ENCODE data around the gene ADPRHL1. TPM values are rescaled to one million over a fixed set of nuclear protein-coding genes. Genes with fewer than 3 reads are reported as not detected.
A peak's percentile ranks its signal among the peaks of the same experiment; 100 is the strongest.

ADPRHL1 gene
- 16.7 TPM for total RNA-seq

DNA sequence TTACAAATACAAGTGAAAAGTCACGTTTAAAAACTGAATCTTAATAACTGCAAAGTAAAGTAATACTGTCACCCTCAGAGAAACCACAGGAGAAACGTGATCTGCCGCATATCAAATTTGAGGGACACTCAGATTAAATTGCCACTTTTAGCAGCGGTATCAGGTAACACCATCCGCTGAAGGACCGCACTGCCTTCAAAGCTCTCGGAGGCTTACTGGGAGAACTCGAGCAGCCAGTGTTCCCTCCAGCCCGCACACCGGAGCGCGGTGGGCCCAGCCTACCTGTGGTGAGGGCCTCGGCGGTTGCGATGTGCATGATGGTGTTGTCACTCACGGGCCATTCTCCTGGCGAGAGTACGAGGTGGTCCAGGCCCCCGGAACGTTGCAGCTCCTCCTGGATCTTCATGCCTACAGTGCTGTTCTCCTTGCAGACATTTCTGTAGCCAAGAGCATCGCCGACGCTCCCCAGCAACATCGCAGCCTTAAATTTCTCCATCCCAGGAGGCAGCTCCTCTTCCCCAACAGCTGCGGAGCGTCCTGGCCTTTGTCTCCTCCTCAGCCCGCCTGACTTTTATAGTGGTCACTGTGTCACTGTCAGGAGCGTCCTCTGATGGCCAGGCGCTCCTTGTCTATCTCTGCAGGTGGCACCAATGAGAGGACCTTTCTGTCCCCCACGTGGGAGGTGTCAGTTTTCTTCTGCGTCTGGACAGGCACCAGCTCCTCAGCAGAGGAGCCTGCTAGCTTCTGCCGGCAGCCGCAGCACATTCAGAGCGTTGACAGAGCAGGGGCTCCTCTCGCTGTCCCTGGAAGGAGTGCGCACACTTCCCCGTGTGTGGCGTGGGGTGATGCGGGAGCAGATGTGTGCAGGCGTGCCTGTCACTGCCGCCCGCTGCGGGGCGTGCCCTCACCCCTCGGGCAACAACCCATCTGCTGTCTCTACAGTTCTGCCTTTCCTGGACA lies at the start of gene ADPRHL1:
TSS of gene ADPRHL1 (minus strand) at position 547 of the 960 bp plus-strand sequence. CDS start at position 496, 51 bp downstream.
- DNase-seq = no peak

DNA sequence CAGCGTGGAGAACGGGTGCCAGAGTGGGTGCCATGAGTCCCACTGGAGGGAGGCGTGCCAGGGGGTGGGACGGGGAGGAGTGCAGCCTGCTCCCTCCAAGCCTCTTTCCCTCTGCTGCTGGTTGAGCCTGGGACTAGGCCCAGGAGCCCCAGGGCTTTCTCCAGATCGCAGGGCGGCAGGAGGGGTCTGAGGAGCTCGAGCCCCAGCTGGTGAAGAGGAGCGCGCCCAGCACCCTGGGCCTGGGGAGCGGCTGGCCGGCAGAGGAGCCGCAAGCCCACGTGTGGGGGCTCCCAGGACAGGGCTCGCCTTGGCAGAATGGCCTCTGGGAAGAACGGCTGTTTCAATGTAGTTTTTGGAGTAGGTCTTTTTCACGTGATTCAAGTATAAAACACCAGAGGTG lies 49.4 kb upstream of the ADPRHL1 start:
- no peak for DNase-seq

DNA sequence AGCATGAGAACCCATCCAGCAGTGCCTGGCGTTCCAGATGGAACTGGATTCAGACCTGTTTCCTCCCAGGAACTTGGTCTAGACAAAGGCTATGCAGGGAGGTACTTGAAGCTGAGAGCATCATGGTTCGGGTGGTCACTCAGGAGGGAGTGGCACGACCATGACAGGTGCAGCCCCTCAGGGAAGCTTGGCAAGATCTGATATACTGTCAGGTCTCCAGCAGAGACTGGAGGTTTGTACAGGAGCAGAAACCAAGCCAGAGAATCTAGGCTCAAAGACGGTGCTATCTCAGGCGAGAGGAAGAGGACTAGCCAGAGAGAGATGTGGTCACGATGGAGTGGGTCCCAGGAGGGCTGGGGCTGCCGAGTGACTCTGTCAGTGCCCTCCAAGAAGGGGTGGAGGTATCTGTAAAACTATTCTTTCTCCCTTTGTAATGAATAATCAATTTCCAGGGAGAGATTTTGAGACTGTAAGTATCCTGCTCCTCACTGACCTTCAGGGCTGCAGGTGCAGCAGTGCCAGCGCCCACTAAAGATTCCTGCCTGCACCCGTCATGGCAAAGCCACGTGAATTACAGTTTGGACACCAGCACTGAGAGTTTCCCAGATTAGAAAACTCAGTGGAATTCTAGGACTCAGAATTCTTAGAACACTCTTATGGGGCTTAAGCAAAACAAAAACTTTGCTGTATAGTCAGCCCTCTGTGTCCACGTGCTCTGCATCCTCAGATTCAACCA lies 47.4 kb upstream of the ADPRHL1 start:
- no peak for DNase-seq

DNA sequence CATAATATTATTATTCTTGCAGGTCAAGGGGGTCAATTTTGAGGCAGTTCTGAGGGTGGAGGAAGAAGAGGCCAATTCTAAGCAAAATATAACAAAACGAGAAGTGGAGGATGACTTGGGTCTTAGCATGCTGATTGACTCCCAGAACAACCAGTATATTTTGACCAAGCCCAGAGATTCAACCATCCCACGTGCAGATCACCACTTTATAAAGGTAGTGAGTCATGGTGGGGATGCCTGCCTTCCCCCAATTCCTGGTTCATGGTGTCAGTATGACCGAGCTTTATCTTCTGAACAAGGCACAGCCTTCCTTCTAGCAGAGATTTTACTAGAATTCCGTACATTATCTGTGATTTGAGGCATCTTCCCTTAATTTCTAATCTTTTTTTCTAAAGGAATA lies 46.6 kb upstream of the ADPRHL1 start:
- no peak for DNase-seq

DNA sequence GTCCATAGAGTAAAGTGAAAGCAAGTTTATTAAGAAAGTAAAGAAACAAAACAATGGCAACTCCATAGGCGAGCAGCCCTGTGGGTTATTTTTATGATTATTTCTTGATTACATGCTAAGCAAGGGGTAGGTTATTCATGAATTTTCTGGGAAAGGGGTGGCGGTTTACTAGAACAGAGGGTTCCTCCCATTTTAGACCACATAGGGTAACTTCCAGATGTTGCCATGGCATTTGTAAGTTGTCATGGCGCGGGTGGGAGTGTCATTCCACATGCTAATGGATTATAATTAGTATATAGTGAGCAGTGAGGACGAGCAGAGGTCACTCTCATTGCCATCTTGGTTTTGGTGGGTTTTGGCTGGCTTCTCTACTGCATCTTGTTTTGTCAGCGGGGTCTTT lies 45.6 kb upstream of the ADPRHL1 start:
- DNase-seq = no peak

DNA sequence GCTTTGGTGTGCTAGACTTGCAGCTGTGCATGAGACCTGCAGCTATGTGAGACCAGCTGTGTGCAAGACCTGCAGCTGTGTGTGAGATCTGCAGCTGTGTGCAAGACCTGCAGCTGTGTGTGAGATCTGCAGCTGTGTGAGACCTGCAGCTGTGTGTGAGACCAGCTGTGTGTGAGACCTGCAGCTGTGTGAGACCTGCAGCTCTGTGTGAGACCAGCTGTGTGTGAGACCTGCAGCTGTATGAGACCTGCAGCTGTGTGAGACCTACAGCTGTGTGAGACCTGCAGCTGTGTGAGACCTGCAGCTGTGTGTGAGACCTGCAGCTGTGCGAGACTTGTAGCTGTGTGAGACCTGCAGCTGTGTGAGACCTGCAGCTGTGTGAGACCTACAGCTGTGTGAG lies 43.9 kb upstream of the ADPRHL1 start:
- DNase-seq = no peak

DNA sequence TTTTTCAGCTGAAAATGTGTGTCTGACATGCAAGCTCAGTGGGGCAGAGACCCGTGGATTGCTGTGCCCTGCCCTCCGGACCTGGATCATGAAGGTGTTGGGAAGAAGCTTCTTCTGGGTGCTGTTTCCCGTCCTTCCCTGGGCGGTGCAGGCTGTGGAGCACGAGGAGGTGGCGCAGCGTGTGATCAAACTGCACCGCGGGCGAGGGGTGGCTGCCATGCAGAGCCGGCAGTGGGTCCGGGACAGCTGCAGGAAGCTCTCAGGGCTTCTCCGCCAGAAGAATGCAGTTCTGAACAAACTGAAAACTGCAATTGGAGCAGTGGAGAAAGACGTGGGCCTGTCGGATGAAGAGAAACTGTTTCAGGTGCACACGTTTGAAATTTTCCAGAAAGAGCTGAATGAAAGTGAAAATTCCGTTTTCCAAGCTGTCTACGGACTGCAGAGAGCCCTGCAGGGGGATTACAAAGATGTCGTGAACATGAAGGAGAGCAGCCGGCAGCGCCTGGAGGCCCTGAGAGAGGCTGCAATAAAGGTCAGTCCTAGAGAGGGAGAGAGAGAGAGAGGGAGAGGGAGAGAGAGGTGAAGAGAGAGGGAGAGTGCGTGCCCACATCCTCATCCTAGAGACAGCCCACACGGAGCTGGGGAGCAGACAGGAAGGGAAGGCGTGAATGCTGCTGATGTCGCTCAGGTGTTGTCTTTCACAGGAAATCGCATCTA lies 42.4 kb upstream of the ADPRHL1 start:
- no peak for DNase-seq

DNA sequence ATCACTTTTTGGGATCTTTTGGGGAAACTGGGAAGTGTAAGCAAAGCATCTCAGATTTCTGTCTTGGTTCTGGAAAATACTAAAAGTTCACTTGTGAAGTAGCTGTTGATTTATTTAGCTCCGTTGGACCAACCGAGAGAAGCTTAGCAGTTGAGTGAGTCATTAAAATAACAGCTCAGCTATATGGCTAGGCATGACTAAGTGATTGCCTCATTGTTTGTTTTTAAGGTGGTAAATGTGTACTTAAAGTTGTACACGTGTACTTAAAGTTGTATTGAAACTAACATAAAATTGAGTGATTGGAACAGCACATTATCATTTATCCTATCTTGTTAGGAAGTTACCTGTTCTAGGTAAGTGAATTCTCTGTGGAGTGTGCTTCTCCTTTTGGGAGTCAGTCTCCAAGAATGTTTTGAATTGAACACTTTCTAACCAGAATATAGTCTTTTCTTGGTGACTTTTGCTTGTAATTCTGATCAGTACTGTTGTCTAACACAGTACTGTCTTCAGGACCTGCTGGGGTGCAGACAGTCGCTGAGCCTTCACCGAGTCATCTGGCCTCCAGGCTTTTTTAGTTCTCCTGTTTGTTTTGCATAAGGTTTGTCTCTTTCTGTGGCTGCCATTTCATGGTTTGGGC lies 40.1 kb upstream of the ADPRHL1 start:
- peak; percentile 64 for DNase-seq

DNA sequence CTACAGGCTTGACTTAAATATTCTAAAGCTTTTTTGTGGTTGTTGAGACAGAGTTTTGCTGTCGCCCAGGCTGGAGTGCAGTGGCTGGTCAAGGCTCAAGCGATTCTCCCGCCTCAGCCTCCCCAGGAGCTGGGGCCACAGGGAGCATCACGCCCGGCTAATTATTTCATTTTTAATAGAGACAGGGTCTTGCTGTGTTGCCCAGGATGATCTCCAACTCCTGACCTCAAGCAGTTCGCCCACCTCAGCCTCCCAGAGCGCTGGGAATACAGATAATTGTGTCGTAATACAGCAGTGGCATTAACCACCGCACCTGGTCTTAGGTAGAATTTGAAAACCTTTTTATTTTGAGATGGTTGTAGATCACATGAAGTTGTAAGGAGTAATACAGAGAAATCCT lies 38.7 kb upstream of the ADPRHL1 start:
- no peak for DNase-seq

DNA sequence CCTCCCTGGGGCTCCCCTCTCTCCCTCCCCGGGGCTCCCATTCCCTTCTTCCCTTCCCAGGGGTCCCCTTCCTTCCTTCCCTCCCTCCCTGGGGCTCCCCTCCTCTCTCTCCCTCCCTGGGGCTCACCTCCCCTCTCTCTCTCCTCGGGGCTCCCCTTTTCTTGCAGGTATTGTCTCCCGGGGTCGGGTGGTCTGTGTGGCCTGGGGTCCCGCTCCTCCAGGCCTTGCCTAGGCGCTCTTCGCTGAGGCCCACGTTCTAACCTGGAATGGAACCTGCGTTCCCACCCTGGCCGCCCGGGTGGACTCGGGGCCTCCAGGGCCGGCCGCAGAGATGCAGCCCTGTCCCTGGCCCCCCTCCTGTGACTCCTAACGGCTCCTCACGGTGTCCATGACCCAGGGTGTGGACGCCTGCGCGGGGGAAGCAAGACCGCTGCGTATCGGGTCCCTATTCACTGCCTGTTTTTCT lies 38.2 kb upstream of the ADPRHL1 start:
- no peak for DNase-seq

DNA sequence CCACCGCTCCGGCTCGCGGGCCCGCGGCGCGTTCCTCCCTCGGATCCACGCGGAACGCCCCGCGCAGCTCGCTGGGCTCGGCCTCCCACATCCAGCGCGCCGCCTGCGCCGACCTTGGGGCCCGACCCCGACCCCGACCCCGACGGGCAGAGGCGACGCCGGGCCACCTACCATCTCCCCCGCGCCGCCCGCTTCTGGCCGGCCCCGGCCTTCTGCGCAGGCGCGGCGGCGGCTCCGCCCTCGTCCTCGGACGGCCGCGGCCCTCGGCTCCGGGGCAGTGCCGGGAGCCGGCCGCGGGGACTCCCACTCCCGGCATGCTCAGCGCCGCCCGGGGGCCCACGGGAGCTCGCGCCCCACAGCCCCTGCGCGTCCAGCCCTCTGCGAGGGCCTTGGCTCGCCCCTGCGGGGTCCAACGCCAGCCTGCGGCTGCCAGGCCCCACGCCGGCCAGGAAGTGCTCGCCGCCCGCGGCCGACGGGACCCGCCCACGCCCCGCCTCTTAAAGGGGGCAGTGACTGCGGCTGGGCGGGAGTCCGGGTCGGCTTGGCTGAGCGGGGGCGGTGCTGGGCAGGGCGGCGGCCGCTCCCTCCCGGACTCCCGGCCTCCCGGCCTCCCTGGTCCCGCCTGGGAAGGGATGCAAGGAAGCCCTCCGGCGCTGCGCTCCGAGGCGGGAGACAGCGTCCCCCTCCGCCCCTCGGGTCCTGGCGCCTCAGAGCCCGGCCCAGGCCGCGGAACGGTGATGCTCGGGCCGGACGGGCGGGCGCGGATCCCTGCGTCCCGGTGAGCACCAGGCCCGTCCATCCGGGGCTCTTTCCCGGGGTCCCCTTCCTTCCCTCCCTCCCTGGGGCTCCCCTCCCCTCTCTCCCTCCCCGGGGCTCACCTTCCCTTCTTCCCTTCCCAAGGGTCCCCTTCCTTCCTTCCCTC lies 37.5 kb upstream of the ADPRHL1 start, which contains the start of gene DCUN1D2:
TSS of gene DCUN1D2 (minus strand) at position 216 of the 922 bp plus-strand sequence. CDS start at position 174, 42 bp downstream.
- peak; percentile 92 for DNase-seq

DNA sequence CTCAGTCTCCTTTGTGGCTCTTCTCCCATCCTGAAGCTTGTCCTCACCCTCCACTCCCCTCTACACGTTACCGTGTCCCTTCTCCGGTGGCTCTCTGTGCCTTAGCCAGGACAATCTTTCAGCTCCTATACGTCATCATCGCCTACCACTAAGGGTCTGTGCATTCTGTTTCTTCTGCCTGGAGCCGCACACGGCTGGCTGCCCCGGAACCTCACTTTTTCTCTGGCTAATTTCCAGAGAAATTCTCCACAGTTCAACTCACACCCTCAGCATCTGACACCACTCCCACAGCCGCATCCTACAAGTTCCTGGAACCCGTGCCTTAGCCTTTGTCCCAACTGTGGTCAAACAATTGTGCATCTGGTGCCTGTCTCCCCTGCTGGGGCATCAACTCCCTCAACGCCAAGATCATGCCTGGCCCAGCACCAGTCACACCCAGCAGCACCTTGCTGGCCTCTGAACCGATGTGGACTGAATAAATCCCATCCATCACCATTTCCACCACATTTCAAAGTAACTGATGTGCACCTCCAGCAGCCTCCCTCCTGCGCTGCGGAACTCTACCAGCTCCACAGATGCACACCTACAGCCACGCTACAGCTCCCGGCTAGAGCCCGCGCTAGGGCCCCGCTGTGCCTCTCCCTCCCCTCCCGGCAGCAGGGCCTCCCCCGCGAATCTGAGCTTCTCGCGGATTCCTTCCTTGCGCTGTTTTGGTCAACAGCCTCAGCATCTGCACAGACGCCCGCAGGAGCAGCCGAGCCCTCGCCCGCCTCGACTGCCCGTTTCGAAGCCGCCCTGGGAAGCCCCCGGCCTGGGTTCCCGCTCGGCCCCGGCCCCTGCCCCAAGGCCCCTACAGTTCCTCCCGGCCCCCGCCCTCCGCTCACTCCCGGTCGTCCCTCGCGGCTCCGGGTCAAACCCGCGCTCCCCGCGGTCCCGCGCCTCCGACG lies 36.5 kb upstream of the ADPRHL1 start:
- DNase-seq = no peak

DNA sequence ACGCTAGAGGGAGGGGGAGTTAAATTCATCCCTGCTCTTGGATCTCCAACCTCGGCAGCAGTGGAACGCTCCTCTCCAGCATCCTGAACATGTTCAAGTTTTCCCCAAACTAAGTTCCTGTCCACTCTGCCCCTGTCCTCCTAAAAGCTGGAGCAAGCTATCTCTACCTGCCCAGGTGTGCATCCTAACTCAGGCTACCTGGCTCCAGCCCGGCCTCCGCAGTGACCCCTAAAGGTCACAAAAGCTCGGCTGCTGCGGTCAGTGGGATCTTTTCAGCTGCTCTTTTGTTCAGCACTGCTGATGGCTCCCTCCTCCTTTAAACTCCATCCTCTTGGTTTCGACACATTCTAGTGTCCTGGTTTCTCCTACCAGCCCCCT lies 35.9 kb upstream of the ADPRHL1 start:
- no peak for DNase-seq

DNA sequence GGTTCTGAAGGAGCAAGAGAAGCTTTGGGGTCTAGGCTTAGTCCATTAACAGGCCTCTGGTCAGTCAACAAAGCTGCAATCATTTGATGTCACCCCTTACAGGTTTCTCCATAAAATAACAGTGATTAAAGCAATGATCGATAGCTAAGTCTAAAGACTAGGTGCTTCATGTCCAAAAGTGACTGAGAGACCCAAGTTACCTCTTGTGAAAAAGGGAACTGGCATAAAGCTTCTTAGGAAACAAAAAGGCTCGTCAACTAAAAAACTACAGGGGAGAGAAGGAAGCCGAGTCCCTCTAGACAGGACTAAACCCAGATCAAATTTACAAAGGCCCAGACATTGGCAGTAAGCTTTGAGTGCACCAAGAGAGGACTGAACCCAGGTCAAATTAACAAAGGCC lies 35.0 kb upstream of the ADPRHL1 start:
- DNase-seq = no peak

DNA sequence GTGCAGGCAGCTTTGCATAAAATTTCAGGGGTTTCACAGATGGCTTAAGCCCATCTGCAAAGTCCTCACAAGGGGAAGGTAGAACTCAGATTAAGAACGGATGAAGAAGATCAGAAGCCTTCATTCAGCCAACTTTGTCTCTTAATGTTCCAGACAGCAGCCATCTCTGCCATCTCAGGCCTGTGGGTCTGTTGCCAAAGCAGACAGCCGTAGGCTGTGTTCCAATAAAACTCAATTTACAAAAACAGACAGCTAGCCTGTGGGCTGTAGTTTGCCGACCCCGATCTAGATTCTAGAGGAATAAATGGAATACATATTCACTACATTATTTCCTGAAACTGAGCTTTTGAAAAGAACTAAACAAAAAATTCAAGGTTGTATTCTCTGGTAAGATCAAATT lies 33.4 kb upstream of the ADPRHL1 start:
- DNase-seq = no peak

DNA sequence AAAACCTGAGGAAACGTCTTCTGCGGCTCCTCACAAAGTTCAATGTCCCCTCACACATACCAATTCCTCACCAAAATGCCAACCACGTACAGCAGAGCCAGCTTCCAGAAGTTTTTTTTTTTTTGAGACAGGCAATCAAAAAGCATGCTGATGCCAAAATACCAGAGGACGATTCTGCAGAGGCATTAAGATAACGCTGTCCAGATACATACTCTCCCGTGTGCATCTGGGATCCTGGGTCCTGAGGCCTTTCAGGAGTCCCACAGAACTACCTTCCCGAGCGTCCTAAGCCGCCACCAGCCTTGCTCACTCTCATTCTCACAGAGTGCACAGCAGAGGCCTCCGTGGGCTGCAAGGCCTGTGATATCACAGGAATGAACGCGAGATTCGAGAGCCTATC lies 32.3 kb upstream of the ADPRHL1 start:
- no peak for DNase-seq

DNA sequence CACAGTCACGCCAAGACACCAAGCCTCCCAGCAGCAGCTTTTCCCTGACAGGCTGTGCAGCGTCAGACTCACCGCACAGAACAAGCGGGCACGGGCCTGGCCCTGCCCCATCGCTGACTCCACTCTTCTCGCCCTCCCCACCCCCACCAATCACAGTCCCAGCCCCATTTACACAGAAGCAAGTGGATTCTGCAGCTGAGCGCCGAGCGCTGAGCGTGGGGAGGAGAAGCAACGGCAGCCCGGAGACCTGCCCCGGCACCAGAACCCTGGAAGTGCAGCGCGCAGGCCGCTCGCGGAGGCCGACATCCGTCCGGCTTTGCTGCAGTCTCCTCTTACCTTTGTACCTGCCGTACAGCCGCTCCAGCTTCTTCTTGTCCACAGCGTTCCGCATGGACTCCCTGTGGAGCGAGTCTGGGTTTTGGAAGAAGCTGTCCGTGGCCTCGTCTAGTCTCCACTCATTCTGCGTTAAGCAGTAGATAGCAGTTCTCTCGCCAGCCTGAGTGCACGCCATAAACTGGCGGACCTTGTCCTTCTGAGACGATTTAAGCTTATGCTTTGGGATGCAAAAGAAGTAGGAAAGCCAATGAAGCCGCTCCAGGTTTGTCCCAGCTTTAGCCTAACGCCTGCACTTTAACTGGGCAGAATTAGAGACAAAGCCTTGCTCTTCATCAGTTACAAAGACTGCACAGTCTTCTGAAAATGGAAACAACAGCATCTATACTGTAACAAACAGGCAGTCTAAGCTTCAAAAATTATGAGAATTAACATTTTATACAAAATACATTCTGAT lies 30.4 kb upstream of the ADPRHL1 start:
- DNase-seq = no peak

DNA sequence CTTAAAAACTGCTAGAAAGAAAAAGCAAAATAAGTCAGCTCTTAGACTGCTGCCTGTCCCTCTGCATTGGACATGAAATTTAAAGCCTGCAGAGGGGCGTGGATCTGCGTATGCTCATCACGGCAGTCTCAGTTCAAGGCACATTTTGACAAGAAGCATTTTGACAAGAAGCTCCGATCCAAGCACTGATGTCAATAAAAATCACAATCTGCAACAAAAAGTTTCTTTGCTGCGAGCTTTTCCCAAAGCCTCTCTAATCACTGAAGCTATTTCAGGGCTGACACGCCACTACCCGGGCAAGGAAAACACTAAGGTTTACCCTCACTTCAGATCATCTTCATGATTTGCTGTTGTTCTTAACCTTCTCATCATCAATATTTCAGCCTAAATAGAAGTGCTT lies 29.8 kb upstream of the ADPRHL1 start:
- DNase-seq = no peak

DNA sequence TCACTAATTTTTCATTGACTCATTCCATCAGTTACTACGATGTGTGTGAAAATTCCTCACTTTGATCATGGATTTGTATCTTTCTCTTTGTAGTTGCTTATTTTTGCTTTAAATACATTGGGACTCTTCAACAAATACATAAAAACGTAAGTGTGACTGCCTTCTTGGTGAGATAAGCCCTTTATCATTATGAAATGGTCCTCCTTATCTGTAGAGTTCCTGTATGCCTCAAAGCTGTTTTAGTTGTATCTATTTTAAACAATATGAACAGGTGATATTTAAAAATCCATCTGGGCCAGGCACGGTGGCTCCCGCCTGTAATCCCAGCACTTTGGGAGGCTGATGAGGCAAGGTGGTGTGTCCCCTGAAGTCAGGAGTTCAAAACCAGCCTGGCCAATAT lies 25.9 kb upstream of the ADPRHL1 start:
- DNase-seq = no peak

Data from skin of body (tissue), 2 donors.